GM23338 (cell line): Measurements from ENCODE around the gene GBP2. TPM values are rescaled to one million over a fixed set of nuclear protein-coding genes. Genes with fewer than 3 reads are reported as not detected.

Source experiments
- ATAC-seq: fragments of 200-7000 bp; cut with Tn5 transposase; 3 replicates; pipeline ENCODE4 v1.9.1; 2020
- DNase-seq: peaks from one replicate; pipeline ENCODE4 v3.0.0-alpha.2; 2015; ENCODE audit warnings: low spot score
- H2AFZ ChIP-seq: fragments of 200-600 bp; sonication (generic); 2 replicates; pipeline ENCODE4 v1.8.0; 2016; ENCODE audit warnings: antibody characterized with exemption, mild to moderate bottlenecking, moderate library complexity
- H3F3A ChIP-seq: fragments of 200-600 bp; sonication (generic); replicated peaks from 2 replicates; pipeline ENCODE4 v1.8.0; 2017; ENCODE audit warnings: antibody characterized with exemption, mixed run types, low read depth
- H3K27ac ChIP-seq: fragments of 200-600 bp; sonication (generic); 2 replicates; pipeline ENCODE4 v1.6.1; 2016; ENCODE audit warnings: low read depth
- H3K27me3 ChIP-seq: fragments of 200-600 bp; sonication (generic); 2 replicates; pipeline ENCODE4 v1.8.0; 2016; ENCODE audit warnings: mild to moderate bottlenecking, mixed run types, moderate library complexity; ENCODE audit not compliant: insufficient read depth
- H3K36me3 ChIP-seq: fragments of 200-600 bp; sonication (generic); 2 replicates; pipeline ENCODE4 v1.8.0; 2016; ENCODE audit warnings: mild to moderate bottlenecking; ENCODE audit not compliant: insufficient read depth
- H3K4me1 ChIP-seq: fragments of 200-600 bp; sonication (generic); 2 replicates; pipeline ENCODE4 v1.8.0; 2016; ENCODE audit warnings: mild to moderate bottlenecking, moderate library complexity; ENCODE audit not compliant: insufficient read depth
- H3K4me2 ChIP-seq: fragments of 200-600 bp; sonication (generic); 2 replicates; pipeline ENCODE4 v1.7.1; 2017; ENCODE audit warnings: mixed run types
- H3K4me3 ChIP-seq: fragments of 200-600 bp; sonication (generic); 2 replicates; pipeline ENCODE4 v1.6.1; 2016; ENCODE audit warnings: mixed run types
- H3K79me2 ChIP-seq: fragments of 200-600 bp; sonication (generic); replicated peaks from 2 replicates; pipeline ENCODE4 v1.8.0; 2017; ENCODE audit warnings: mild to moderate bottlenecking; ENCODE audit not compliant: insufficient read depth
- H3K9me2 ChIP-seq: fragments of 200-600 bp; sonication (generic); 2 replicates; pipeline ENCODE4 v1.8.0; 2017; ENCODE audit not compliant: insufficient read depth
- H4K20me1 ChIP-seq: fragments of 200-600 bp; sonication (generic); replicated peaks from 2 replicates; pipeline ENCODE4 v1.8.0; 2017; ENCODE audit warnings: mild to moderate bottlenecking; ENCODE audit not compliant: insufficient read depth
- H3K27ac Mint-ChIP-seq: 2 replicates; pipeline ENCODE4 v1.8.0; 2020; ENCODE audit warnings: inconsistent platforms, mild to moderate bottlenecking, moderate library complexity, mixed read lengths
- H3K27me3 Mint-ChIP-seq: 3 replicates; pipeline ENCODE4 v1.8.0; 2022; ENCODE audit warnings: low read depth, mild to moderate bottlenecking, moderate library complexity, mixed read lengths, inconsistent platforms; ENCODE audit not compliant: insufficient read depth, poor library complexity
- H3K36me3 Mint-ChIP-seq: 3 replicates; pipeline ENCODE4 v1.8.0; 2021; ENCODE audit warnings: low read depth, mild to moderate bottlenecking, inconsistent platforms, moderate library complexity, mixed read lengths
- H3K4me1 Mint-ChIP-seq: 3 replicates; pipeline ENCODE4 v1.8.0; 2020; ENCODE audit warnings: mild to moderate bottlenecking, inconsistent platforms, mixed read lengths
- H3K4me3 Mint-ChIP-seq: 3 replicates; pipeline ENCODE4 v1.8.0; 2021; ENCODE audit warnings: moderate library complexity, mild to moderate bottlenecking, inconsistent platforms, mixed read lengths
- H3K9me3 Mint-ChIP-seq: 3 replicates; pipeline ENCODE4 v1.8.0; 2020; ENCODE audit warnings: moderate library complexity, mild to moderate bottlenecking, inconsistent platforms, mixed read lengths
- CREB1 ChIP-seq: fragments of 250-450 bp; sonication (Bioruptor Pico); IDR thresholded peaks from 2 replicates; pipeline ENCODE4 v1.5.0; 2020; ENCODE audit warnings: low read depth, mild to moderate bottlenecking, moderate library complexity
- EZH2 ChIP-seq: fragments of 200-600 bp; sonication (generic); IDR thresholded peaks from one replicate; pipeline ENCODE4 v1.8.0; 2017; ENCODE audit warnings: antibody characterized with exemption, mild to moderate bottlenecking, low read depth; ENCODE audit not compliant: unreplicated experiment
- JUNB ChIP-seq: IDR thresholded peaks from one replicate; pipeline ENCODE4 v1.6.1; 2016; ENCODE audit warnings: antibody characterized with exemption; ENCODE audit not compliant: unreplicated experiment
- NANOG ChIP-seq: IDR thresholded peaks from 2 replicates; pipeline ENCODE4 v1.6.1; 2016; ENCODE audit warnings: antibody characterized with exemption, borderline replicate concordance
- POLR2AphosphoS5 ChIP-seq: IDR thresholded peaks from 2 replicates; pipeline ENCODE4 v1.6.1; 2016; ENCODE audit warnings: antibody characterized with exemption, low read depth
- STAT1 ChIP-seq: IDR thresholded peaks from one replicate; pipeline ENCODE4 v1.6.1; 2016; ENCODE audit warnings: antibody characterized with exemption; ENCODE audit not compliant: unreplicated experiment
- ZNF114 ChIP-seq: fragments of 250-450 bp; sonication (Bioruptor Pico); IDR thresholded peaks from 2 replicates; pipeline ENCODE4 v1.5.0; 2020; ENCODE audit warnings: mild to moderate bottlenecking, moderate library complexity
- polyA plus RNA-seq: library from polyadenylated mRNA; unstranded; fragments of >200 nt; fragmentation: Nextera tagmentation; extraction: Ambion mirVana; gene quantifications from 2 replicates; pipeline ENCODE4 v1.2.1, GENCODE V29; 2016
- total RNA-seq: library from RNA; depleted of rRNA; stranded (reverse); fragments of >200 nt; shearing (Covaris generic); gene quantifications from 2 replicates; pipeline ENCODE4 v1.2.3, GENCODE V29; 2014; rRNA removed
- TF ChIP-seq, protein P1 (sequence below), 2 experiments: fragments of 200-600 bp in 1 of 2; sonication (generic) in 1 of 2; conservative IDR thresholded peaks; 2 replicates each; pipeline versions ENCODE4 v1.5.1 to v1.6.1; 2016 to 2017; ENCODE audit warnings: antibody characterized with exemption in 2 of 2, low read depth in 2 of 2, mild to moderate bottlenecking in 2 of 2, moderate library complexity in 1 of 2
- TF ChIP-seq, protein P2 (sequence below): fragments of 250-450 bp; sonication (Bioruptor Pico); IDR thresholded peaks from 2 replicates; pipeline ENCODE4 v1.5.0; 2020; ENCODE audit warnings: mild to moderate bottlenecking, moderate library complexity
- TF ChIP-seq, protein P3 (sequence below): IDR thresholded peaks from 2 replicates; pipeline ENCODE4 v1.6.1; 2016; ENCODE audit warnings: antibody characterized with exemption

Gene GBP2
- total and polyA plus RNA-seq, 2 experiments from 2014 or later: not detected

DNA sequence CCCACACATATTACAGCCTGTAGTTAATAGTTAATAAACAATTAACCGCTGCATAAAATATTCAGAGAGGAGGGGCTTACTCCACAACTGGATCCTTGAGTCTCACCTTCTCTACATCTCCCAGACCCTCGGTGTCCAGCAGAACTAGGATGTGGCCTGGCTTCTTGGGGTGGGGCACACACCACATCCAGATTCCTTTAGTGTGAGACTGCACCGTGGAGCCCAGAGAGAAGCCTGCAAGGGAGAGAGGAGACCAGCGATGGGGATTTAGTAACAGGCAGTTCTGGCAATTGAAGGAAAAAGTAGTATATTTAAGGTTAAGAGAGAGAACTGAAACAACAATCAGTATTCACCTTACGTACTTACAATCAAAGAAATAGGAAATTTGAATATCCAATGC, 65.8 kb downstream of the GBP2 start:
- Mint-ChIP-seq H3K27me3 (no peaks in the 10 kb centered on the region), H3K9me3 (no peaks in the 10 kb centered on the region), H3K4me3 (no peak overlapping the region), H3K36me3 (no peaks in the 10 kb centered on the region), H3K4me1 (no peaks in the 10 kb centered on the region; the same call in 2 of the 3 replicates), H3K27ac (no peak overlapping the region)
- no peak for DNase-seq
- H3K4me2 ChIP-seq: no peak overlapping the region
- H3K27ac ChIP-seq: no peak overlapping the region
- no peaks in the 10 kb centered on the region for H3K4me1 ChIP-seq
- no peak overlapping the region for H2AFZ ChIP-seq
- ATAC-seq: no peak
- TF ChIP-seq POLR2AphosphoS5 (no peak), STAT1 (no peak), EZH2 (no peak), JUNB (no peak), NANOG (no peak), CREB1 (CRISPR knock-in tag) (no peak), ZNF114 (no peak)
- TF ChIP-seq, protein P1, sequence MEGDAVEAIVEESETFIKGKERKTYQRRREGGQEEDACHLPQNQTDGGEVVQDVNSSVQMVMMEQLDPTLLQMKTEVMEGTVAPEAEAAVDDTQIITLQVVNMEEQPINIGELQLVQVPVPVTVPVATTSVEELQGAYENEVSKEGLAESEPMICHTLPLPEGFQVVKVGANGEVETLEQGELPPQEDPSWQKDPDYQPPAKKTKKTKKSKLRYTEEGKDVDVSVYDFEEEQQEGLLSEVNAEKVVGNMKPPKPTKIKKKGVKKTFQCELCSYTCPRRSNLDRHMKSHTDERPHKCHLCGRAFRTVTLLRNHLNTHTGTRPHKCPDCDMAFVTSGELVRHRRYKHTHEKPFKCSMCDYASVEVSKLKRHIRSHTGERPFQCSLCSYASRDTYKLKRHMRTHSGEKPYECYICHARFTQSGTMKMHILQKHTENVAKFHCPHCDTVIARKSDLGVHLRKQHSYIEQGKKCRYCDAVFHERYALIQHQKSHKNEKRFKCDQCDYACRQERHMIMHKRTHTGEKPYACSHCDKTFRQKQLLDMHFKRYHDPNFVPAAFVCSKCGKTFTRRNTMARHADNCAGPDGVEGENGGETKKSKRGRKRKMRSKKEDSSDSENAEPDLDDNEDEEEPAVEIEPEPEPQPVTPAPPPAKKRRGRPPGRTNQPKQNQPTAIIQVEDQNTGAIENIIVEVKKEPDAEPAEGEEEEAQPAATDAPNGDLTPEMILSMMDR (conservative IDR thresholded peaks at IDR 0.05; ENCODE audit: low read depth in 2 of 2): no peak
- TF ChIP-seq, protein P2, sequence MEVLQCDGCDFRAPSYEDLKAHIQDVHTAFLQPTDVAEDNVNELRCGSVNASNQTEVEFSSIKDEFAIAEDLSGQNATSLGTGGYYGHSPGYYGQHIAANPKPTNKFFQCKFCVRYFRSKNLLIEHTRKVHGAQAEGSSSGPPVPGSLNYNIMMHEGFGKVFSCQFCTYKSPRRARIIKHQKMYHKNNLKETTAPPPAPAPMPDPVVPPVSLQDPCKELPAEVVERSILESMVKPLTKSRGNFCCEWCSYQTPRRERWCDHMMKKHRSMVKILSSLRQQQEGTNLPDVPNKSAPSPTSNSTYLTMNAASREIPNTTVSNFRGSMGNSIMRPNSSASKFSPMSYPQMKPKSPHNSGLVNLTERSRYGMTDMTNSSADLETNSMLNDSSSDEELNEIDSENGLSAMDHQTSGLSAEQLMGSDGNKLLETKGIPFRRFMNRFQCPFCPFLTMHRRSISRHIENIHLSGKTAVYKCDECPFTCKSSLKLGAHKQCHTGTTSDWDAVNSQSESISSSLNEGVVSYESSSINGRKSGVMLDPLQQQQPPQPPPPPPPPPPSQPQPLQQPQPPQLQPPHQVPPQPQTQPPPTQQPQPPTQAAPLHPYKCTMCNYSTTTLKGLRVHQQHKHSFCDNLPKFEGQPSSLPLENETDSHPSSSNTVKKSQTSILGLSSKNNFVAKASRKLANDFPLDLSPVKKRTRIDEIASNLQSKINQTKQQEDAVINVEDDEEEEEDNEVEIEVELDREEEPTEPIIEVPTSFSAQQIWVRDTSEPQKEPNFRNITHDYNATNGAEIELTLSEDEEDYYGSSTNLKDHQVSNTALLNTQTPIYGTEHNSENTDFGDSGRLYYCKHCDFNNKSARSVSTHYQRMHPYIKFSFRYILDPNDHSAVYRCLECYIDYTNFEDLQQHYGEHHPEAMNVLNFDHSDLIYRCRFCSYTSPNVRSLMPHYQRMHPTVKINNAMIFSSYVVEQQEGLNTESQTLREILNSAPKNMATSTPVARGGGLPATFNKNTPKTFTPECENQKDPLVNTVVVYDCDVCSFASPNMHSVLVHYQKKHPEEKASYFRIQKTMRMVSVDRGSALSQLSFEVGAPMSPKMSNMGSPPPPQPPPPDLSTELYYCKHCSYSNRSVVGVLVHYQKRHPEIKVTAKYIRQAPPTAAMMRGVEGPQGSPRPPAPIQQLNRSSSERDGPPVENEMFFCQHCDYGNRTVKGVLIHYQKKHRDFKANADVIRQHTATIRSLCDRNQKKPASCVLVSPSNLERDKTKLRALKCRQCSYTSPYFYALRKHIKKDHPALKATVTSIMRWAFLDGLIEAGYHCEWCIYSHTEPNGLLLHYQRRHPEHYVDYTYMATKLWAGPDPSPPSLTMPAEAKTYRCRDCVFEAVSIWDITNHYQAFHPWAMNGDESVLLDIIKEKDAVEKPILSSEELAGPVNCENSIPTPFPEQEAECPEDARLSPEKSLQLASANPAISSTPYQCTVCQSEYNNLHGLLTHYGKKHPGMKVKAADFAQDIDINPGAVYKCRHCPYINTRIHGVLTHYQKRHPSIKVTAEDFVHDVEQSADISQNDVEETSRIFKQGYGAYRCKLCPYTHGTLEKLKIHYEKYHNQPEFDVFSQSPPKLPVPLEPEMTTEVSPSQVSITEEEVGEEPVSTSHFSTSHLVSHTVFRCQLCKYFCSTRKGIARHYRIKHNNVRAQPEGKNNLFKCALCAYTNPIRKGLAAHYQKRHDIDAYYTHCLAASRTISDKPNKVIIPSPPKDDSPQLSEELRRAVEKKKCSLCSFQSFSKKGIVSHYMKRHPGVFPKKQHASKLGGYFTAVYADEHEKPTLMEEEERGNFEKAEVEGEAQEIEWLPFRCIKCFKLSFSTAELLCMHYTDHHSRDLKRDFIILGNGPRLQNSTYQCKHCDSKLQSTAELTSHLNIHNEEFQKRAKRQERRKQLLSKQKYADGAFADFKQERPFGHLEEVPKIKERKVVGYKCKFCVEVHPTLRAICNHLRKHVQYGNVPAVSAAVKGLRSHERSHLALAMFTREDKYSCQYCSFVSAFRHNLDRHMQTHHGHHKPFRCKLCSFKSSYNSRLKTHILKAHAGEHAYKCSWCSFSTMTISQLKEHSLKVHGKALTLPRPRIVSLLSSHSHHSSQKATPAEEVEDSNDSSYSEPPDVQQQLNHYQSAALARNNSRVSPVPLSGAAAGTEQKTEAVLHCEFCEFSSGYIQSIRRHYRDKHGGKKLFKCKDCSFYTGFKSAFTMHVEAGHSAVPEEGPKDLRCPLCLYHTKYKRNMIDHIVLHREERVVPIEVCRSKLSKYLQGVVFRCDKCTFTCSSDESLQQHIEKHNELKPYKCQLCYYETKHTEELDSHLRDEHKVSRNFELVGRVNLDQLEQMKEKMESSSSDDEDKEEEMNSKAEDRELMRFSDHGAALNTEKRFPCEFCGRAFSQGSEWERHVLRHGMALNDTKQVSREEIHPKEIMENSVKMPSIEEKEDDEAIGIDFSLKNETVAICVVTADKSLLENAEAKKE (CRISPR knock-in tag): no peak
- TF ChIP-seq, protein P3, sequence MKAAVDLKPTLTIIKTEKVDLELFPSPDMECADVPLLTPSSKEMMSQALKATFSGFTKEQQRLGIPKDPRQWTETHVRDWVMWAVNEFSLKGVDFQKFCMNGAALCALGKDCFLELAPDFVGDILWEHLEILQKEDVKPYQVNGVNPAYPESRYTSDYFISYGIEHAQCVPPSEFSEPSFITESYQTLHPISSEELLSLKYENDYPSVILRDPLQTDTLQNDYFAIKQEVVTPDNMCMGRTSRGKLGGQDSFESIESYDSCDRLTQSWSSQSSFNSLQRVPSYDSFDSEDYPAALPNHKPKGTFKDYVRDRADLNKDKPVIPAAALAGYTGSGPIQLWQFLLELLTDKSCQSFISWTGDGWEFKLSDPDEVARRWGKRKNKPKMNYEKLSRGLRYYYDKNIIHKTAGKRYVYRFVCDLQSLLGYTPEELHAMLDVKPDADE: no peak
- no peaks in the 10 kb centered on the region for H3K9me2 ChIP-seq
- no peak overlapping the region for H3K4me3 ChIP-seq
- no peaks in the 10 kb centered on the region for H3K79me2 ChIP-seq
- no peaks in the 10 kb centered on the region for H3K27me3 ChIP-seq
- H3K36me3 ChIP-seq: no peaks in the 10 kb centered on the region
- no peaks in the 10 kb centered on the region for H3F3A ChIP-seq
- H4K20me1 ChIP-seq: no peaks in the 10 kb centered on the region

Other genes with a start within 250 kb of the GBP2 start
- 19.9 and 22.7 TPM in 2 replicates for gene GTF2B, start 234.5 kb downstream of the GBP2 start, total RNA-seq
- gene GTF2B, start 234.5 kb downstream of the GBP2 start, polyA plus RNA-seq: 15.7 and 19.8 TPM in 2 replicates
- 49.3 and 49.9 TPM in 2 replicates for gene KYAT3, start 133.5 kb downstream of the GBP2 start, total RNA-seq
- 30.2 and 38.0 TPM in 2 replicates for gene KYAT3, start 133.5 kb downstream of the GBP2 start, polyA plus RNA-seq
- 27.0 and 32.7 TPM in 2 replicates for gene RBMXL1, start 133.5 kb downstream of the GBP2 start, total RNA-seq
- gene RBMXL1, start 133.5 kb downstream of the GBP2 start, polyA plus RNA-seq: 22.0 and 25.4 TPM in 2 replicates
- not detected in 2 replicates for gene GBP3, start 103.2 kb downstream of the GBP2 start, total RNA-seq
- gene GBP3, start 103.2 kb downstream of the GBP2 start, polyA plus RNA-seq: 0.13 TPM in 1 of 2 replicates, not detected in the other
- gene GBP1, start 60.9 kb downstream of the GBP2 start, total RNA-seq: not detected in 2 replicates
- 0.13 TPM in 1 of 2 replicates, not detected in the other for gene GBP1, start 60.9 kb downstream of the GBP2 start, polyA plus RNA-seq
- not detected in 2 replicates for gene GBP7, start 49.9 kb upstream of the GBP2 start, total RNA-seq
- not detected in 2 replicates for gene GBP7, start 49.9 kb upstream of the GBP2 start, polyA plus RNA-seq
- gene GBP4, start 72.8 kb upstream of the GBP2 start, total RNA-seq: 0.03 TPM in 1 of 2 replicates, not detected in the other
- 0.05 TPM in 1 of 2 replicates, not detected in the other for gene GBP4, start 72.8 kb upstream of the GBP2 start, polyA plus RNA-seq
- not detected in 2 replicates for gene GBP5, start 146.7 kb upstream of the GBP2 start, total RNA-seq
- not detected in 2 replicates for gene GBP5, start 146.7 kb upstream of the GBP2 start, polyA plus RNA-seq
- gene GBP6, start 237.9 kb upstream of the GBP2 start, total RNA-seq: not detected in 2 replicates
- not detected in 2 replicates for gene GBP6, start 237.9 kb upstream of the GBP2 start, polyA plus RNA-seq